ENCODE data around the gene MTHFSD.

MTHFSD gene

DNA sequence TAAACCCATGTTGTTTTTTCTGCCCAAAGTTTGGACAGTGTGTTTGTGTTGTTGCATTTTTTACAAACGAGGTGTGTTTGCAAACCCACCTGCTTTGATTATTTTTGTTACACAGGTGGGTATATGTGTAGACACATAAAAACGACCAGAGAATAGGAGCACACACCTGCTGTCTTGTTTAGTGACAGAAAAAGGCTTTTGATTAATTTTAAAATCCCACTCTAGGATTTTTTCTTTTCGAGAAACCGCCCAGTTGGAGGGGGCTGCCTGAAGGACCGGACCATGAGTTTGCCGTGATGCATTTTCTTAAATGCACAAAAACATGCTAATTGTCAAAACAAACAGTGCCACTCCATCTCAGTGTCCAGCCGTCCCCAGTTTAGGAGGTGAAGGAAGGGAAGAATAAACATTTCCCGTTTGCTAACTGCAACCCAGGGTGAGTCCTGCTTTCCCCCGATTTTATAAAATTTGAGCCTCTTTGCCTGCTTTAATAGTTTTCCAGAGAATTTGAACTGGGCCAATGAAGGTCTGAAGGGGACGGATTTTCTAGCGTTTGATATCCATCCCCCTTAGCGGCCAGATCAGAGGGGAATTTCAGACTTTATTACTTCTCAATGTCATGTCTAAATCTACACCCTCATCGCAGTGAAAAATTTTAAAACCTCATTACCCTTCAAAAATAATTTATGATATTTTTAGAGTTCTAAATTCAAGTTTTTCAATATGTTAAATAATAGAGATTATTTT lies 14.8 kb upstream of the MTHFSD start:
- no peak for DNase-seq (ENCODE audit: low read depth)

DNA sequence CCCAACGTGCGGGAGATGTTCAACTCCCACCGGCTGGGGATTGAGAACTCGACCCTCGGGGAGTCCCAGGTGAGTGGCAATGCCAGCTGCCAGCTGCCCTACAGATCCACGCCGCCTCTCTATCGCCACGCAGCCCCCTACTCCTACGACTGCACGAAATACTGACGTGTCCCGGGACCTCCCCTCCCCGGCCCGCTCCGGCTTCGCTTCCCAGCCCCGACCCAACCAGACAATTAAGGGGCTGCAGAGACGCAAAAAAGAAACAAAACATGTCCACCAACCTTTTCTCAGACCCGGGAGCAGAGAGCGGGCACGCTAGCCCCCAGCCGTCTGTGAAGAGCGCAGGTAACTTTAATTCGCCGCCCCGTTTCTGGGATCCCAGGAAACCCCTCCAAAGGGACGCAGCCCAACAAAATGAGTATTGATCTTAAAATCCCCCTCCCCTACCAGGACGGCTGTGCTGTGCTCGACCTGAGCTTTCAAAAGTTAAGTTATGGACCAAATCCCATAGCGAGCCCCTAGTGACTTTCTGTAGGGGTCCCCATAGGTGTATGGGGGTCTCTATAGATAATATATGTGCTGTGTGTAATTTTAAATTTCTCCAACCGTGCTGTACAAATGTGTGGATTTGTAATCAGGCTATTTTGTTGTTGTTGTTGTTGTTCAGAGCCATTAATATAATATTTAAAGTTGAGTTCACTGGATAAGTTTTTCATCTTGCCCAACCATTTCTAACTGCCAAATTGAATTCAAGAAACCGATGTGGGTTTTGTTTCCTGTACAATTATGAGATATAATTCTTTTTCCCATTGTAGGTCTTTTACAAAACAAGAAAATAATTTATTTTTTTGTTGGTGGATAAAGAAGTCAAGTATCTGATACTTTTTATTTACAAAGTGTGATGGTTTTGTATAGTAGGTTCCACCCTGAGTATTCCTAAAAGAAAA lies 13.9 kb upstream of the MTHFSD start:
- DNase-seq (ENCODE audit: low read depth), result no peak

- no peak for DNase-seq (ENCODE audit: low read depth)
Measured at GRCh38 chr16:86567701-86568581, 12.9 kb upstream of the MTHFSD start.

DNA sequence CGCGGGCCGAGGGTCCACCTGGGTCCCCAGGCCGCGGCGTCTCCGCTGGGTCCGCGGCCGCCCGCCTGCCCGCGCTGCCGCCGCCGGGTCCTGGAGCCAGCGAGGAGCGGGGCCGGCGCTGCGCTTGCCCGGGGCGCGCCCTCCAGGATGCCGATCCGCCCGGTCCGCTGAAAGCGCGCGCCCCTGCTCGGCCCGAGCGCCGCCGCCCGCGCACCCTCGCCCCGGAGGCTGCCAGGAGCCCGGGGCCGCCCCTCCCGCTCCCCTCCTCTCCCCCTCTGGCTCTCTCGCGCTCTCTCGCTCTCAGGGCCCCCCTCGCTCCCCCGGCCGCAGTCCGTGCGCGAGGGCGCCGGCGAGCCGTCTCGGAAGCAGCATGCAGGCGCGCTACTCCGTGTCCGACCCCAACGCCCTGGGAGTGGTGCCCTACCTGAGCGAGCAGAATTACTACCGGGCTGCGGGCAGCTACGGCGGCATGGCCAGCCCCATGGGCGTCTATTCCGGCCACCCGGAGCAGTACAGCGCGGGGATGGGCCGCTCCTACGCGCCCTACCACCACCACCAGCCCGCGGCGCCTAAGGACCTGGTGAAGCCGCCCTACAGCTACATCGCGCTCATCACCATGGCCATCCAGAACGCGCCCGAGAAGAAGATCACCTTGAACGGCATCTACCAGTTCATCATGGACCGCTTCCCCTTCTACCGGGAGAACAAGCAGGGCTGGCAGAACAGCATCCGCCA lies 12.1 kb upstream of the MTHFSD start:
- DNase-seq (ENCODE audit: low read depth), result no peak

DNA sequence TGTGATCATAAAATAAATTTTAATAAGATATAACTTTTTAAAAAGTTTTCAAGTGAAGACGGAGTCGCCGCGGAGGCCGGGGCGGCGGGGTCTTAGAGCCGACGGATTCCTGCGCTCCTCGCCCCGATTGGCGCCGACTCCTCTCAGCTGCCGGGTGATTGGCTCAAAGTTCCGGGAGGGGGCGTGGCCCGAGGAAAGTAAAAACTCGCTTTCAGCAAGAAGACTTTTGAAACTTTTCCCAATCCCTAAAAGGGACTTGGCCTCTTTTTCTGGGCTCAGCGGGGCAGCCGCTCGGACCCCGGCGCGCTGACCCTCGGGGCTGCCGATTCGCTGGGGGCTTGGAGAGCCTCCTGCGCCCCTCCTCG lies 11.5 kb upstream of the MTHFSD start, which contains the start of gene FOXC2:
Gene FOXC2, plus strand, starts transcription at position 229 of the 365 bp plus-strand sequence. CDS start 507 bp downstream, outside the sequence.
- DNase-seq (ENCODE audit: low read depth), result no peak

- no peak for DNase-seq (ENCODE audit: low read depth)
Measured at GRCh38 chr16:86565644-86566511, 10.8 kb upstream of the MTHFSD start.

- no peak for DNase-seq (ENCODE audit: low read depth)
Measured at GRCh38 chr16:86565181-86565631, 10.2 kb upstream of the MTHFSD start.

GRCh38 chr16:86563469-86564345 lies 8.7 kb upstream of the MTHFSD start:
- DNase-seq (ENCODE audit: low read depth), result peak; percentile 78

- no peak for DNase-seq (ENCODE audit: low read depth)
Measured at GRCh38 chr16:86562356-86562755, 7.3 kb upstream of the MTHFSD start.

- DNase-seq (ENCODE audit: low read depth), result no peak
Measured at GRCh38 chr16:86559802-86560305, 4.8 kb upstream of the MTHFSD start.

- no peak for DNase-seq (ENCODE audit: low read depth)
Measured at GRCh38 chr16:86558355-86559193, 3.5 kb upstream of the MTHFSD start.

DNA sequence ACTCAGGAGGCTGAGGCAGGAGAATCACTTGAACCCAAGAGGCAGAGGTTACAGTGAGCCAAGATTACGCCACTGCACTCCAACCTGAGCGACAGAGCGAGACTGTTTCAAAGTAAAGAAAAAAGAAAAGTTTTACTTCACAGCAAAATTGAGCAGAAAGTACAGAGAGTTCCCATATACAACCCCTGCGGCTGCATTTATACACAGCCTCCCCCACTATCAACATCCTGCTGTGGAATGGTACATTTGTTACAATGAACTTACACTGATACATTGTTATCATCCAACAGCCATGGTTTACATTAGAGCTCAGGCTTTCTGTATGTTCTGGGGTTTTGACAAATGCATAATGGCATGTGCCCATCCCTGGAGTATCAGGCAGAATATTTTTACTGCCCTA lies 2.6 kb upstream of the MTHFSD start:
- no peak for DNase-seq (ENCODE audit: low read depth)

- DNase-seq (ENCODE audit: low read depth), result no peak
Measured at GRCh38 chr16:86556576-86556975, 1.5 kb upstream of the MTHFSD start.

GRCh38 chr16:86555704-86556075 lies 655 bp upstream of the MTHFSD start:
- no peak for DNase-seq (ENCODE audit: low read depth)

GRCh38 chr16:86554599-86554916 lies 477 bp downstream of the MTHFSD start:
- DNase-seq (ENCODE audit: low read depth), result no peak

DNA sequence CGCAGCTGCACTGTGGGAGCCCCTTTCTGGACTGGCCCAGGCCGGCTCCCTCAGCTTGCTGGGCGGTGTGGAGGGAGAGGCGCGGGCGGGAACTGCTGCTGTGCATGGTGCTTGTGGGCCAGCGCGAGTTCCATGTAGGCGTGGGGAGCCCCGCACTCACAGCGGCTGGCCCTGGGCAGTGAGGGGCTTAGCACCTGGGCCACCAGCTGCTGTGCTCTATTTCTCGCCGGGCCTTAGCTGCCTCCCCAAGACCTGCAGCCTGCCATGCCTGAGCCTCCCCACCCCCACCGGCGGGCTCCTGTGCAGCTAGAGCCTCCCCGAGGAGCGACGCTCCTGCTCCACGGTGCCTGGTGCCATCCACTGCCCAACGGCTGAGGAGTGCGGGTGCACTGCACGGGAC lies 1.7 kb downstream of the MTHFSD start:
- DNase-seq (ENCODE audit: low read depth), result no peak

- no peak for DNase-seq (ENCODE audit: low read depth)
Measured at GRCh38 chr16:86550281-86550680, 4.8 kb downstream of the MTHFSD start.

DNA sequence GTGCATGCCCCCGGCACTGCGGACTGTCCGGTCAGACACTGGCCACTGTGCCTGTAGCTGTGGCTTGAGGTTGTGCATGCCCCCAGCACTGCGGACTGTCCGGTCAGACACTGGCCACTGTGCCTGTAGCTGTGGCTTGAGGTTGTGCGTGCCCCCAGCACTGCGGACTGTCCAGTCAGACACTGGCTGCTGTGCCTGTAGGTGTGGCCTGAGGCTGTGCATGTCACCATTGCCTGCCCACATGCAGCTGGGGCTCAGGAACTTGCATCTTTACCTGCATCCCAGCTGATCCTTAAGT lies 5.2 kb downstream of the MTHFSD start:
- no peak for DNase-seq (ENCODE audit: low read depth)
